Chondrocyte (in vitro differentiated cells): ENCODE results near the gene KRTAP9-4. TPM values are rescaled to one million over a fixed set of nuclear protein-coding genes. Genes with fewer than 3 reads are reported as not detected.

Experiments used
- DNase-seq: peaks from one replicate; pipeline ENCODE4 v3.0.0; 2021; ENCODE audit warnings: mixed read lengths, low spot score
- H3K27ac Mint-ChIP-seq: one replicate; pipeline ENCODE4 v1.8.0; 2021; ENCODE audit warnings: mild to moderate bottlenecking, moderate library complexity, mixed read lengths; ENCODE audit not compliant: unreplicated experiment
- H3K27me3 Mint-ChIP-seq: 2 replicates; pipeline ENCODE4 v1.8.0; 2021; ENCODE audit warnings: low read depth, mixed read lengths
- H3K36me3 Mint-ChIP-seq: 2 replicates; pipeline ENCODE4 v1.8.0; 2021; ENCODE audit warnings: low read depth, mixed read lengths
- H3K4me1 Mint-ChIP-seq: 2 replicates; pipeline ENCODE4 v1.8.0; 2021; ENCODE audit warnings: low read depth, mild to moderate bottlenecking, mixed read lengths
- H3K4me3 Mint-ChIP-seq: one replicate; pipeline ENCODE4 v1.8.0; 2021; ENCODE audit warnings: mild to moderate bottlenecking, moderate library complexity, mixed read lengths; ENCODE audit not compliant: unreplicated experiment
- H3K9me3 Mint-ChIP-seq: 2 replicates; pipeline ENCODE4 v1.8.0; 2021; ENCODE audit warnings: low read depth, mixed read lengths
- total RNA-seq: library from RNA; stranded (reverse); gene quantifications from 3 replicates; pipeline ENCODE4 v1.2.1, GENCODE V29; 2021
- TF ChIP-seq, protein P1 (sequence below): fragments of 200-600 bp; sonication (generic); IDR thresholded peaks from 2 replicates; pipeline ENCODE4 v1.5.0; 2021; ENCODE audit warnings: antibody characterized with exemption, mild to moderate bottlenecking, moderate library complexity

Gene KRTAP9-4
- total RNA-seq, 1 donor from 2014 or later = not detected

- H3K9me3 Mint-ChIP-seq = peaks cover 6% of the 10 kb centered on the region
- H3K27me3 Mint-ChIP-seq = no peaks in the 10 kb centered on the region
- TF ChIP-seq, protein P1, sequence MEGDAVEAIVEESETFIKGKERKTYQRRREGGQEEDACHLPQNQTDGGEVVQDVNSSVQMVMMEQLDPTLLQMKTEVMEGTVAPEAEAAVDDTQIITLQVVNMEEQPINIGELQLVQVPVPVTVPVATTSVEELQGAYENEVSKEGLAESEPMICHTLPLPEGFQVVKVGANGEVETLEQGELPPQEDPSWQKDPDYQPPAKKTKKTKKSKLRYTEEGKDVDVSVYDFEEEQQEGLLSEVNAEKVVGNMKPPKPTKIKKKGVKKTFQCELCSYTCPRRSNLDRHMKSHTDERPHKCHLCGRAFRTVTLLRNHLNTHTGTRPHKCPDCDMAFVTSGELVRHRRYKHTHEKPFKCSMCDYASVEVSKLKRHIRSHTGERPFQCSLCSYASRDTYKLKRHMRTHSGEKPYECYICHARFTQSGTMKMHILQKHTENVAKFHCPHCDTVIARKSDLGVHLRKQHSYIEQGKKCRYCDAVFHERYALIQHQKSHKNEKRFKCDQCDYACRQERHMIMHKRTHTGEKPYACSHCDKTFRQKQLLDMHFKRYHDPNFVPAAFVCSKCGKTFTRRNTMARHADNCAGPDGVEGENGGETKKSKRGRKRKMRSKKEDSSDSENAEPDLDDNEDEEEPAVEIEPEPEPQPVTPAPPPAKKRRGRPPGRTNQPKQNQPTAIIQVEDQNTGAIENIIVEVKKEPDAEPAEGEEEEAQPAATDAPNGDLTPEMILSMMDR = no peak
- peaks cover 2% of the 10 kb centered on the region for H3K36me3 Mint-ChIP-seq
- H3K4me3 Mint-ChIP-seq = no peak overlapping the region
- H3K4me1 Mint-ChIP-seq = no peaks in the 10 kb centered on the region
- DNase-seq = no peak
- H3K27ac Mint-ChIP-seq = no peak overlapping the region
Observed at GRCh38 chr17:41296846-41297245, 47.4 kb downstream of the KRTAP9-4 start.

DNA sequence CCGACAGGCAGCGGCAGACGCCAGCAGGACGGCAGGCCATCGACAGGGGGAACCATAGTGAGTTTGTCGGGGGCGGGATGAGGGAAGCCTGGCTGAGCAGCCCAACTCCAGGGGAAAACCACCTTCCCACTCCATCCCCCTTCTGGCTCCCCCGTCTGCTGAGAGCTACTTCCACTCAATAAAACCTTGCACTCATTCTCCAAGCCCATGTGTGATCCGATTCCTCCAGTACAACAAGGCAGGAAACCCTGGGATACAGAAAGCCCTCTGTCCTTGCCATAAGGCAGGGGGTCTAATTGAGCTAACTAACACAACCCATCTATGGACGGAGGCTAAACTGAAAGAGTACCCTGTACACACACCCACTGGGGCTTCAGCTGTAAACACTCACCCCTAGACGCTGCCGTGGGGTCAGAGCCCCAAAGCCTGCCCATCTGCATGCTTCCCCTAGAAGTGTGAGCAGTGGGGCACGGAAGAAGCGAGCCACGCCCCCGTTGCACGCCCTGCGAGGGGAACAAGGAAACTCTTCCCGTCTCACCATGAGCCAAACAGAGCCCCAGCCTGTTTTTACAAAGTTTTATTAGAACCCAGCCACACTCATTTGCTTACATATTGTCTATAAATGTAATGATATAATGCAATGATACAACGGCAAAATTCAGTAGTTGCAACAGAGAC lies 49.1 kb downstream of the KRTAP9-4 start:
- no peak overlapping the region for H3K4me3 Mint-ChIP-seq
- no peak overlapping the region for H3K27ac Mint-ChIP-seq
- DNase-seq = no peak
- H3K36me3 Mint-ChIP-seq = peaks cover 2% of the 10 kb centered on the region
- H3K9me3 Mint-ChIP-seq = peaks cover 6% of the 10 kb centered on the region
- no peaks in the 10 kb centered on the region for H3K4me1 Mint-ChIP-seq
- H3K27me3 Mint-ChIP-seq = no peaks in the 10 kb centered on the region
- TF ChIP-seq, protein P1 = no peak

Other genes with a start within 250 kb of the KRTAP9-4 start
- not detected in 3 replicates for gene KRTAP3-2, start 249.8 kb upstream of the KRTAP9-4 start, total RNA-seq
- gene KRTAP3-1, start 240.6 kb upstream of the KRTAP9-4 start, total RNA-seq = not detected in 3 replicates
- not detected in 3 replicates for gene KRTAP1-5, start 222.5 kb upstream of the KRTAP9-4 start, total RNA-seq
- not detected in 3 replicates for gene KRTAP1-4, start 219.5 kb upstream of the KRTAP9-4 start, total RNA-seq
- gene KRTAP1-3, start 214.8 kb upstream of the KRTAP9-4 start, total RNA-seq = not detected in 3 replicates
- not detected in 3 replicates for gene KRTAP1-1, start 208.2 kb upstream of the KRTAP9-4 start, total RNA-seq
- gene KRTAP2-1, start 202.4 kb upstream of the KRTAP9-4 start, total RNA-seq = not detected in 3 replicates
- not detected in 3 replicates for gene KRTAP2-2, start 194.5 kb upstream of the KRTAP9-4 start, total RNA-seq
- gene KRTAP2-3, start 189.6 kb upstream of the KRTAP9-4 start, total RNA-seq = not detected in 3 replicates
- gene KRTAP2-4, start 183.8 kb upstream of the KRTAP9-4 start, total RNA-seq = not detected in 3 replicates
- not detected in 3 replicates for gene KRTAP4-7, start 165.5 kb upstream of the KRTAP9-4 start, total RNA-seq
- not detected in 3 replicates for gene KRTAP4-8, start 151.5 kb upstream of the KRTAP9-4 start, total RNA-seq
- not detected in 3 replicates for gene KRTAP4-16, start 147.5 kb upstream of the KRTAP9-4 start, total RNA-seq
- gene KRTAP4-9, start 144.3 kb upstream of the KRTAP9-4 start, total RNA-seq = not detected in 3 replicates
- gene KRTAP4-11, start 131.3 kb upstream of the KRTAP9-4 start, total RNA-seq = not detected in 3 replicates
- not detected in 3 replicates for gene KRTAP4-12, start 125.5 kb upstream of the KRTAP9-4 start, total RNA-seq
- gene KRTAP4-6, start 109.1 kb upstream of the KRTAP9-4 start, total RNA-seq = not detected in 3 replicates
- gene KRTAP4-5, start 99.9 kb upstream of the KRTAP9-4 start, total RNA-seq = not detected in 3 replicates
- gene KRTAP4-4, start 88.9 kb upstream of the KRTAP9-4 start, total RNA-seq = not detected in 3 replicates
- not detected in 3 replicates for gene KRTAP4-3, start 81.5 kb upstream of the KRTAP9-4 start, total RNA-seq
- gene KRTAP4-2, start 71.5 kb upstream of the KRTAP9-4 start, total RNA-seq = not detected in 3 replicates
- not detected in 3 replicates for gene KRTAP4-1, start 64.8 kb upstream of the KRTAP9-4 start, total RNA-seq
- gene KRTAP9-1, start 59.8 kb upstream of the KRTAP9-4 start, total RNA-seq = not detected in 3 replicates
- not detected in 3 replicates for gene KRTAP9-2, start 23.0 kb upstream of the KRTAP9-4 start, total RNA-seq
- not detected in 3 replicates for gene KRTAP9-3, start 17.2 kb upstream of the KRTAP9-4 start, total RNA-seq
- gene KRTAP9-8, start 11.7 kb upstream of the KRTAP9-4 start, total RNA-seq = not detected in 3 replicates
- gene KRTAP9-9, start 5.7 kb downstream of the KRTAP9-4 start, total RNA-seq = not detected in 3 replicates
- not detected in 3 replicates for gene KRTAP9-6, start 15.7 kb downstream of the KRTAP9-4 start, total RNA-seq
- gene KRTAP9-7, start 26.0 kb downstream of the KRTAP9-4 start, total RNA-seq = not detected in 3 replicates
- gene KRTAP29-1, start 53.2 kb downstream of the KRTAP9-4 start, total RNA-seq = not detected in 3 replicates
- not detected in 3 replicates for gene KRTAP16-1, start 59.6 kb downstream of the KRTAP9-4 start, total RNA-seq
- gene KRTAP17-1, start 66.0 kb downstream of the KRTAP9-4 start, total RNA-seq = not detected in 3 replicates
- not detected in 3 replicates for gene KRT33A, start 101.1 kb downstream of the KRTAP9-4 start, total RNA-seq
- not detected in 3 replicates for gene KRT33B, start 120.1 kb downstream of the KRTAP9-4 start, total RNA-seq
- not detected in 3 replicates for gene KRT34, start 132.6 kb downstream of the KRTAP9-4 start, total RNA-seq
- not detected in 3 replicates for gene KRT31, start 147.9 kb downstream of the KRTAP9-4 start, total RNA-seq
- not detected in 3 replicates for gene KRT37, start 174.9 kb downstream of the KRTAP9-4 start, total RNA-seq
- gene KRT38, start 191.3 kb downstream of the KRTAP9-4 start, total RNA-seq = not detected in 3 replicates
- gene KRT32, start 217.7 kb downstream of the KRTAP9-4 start, total RNA-seq = not detected in 3 replicates
- not detected in 3 replicates for gene KRT35, start 231.5 kb downstream of the KRTAP9-4 start, total RNA-seq
- gene KRT36, start 240.2 kb downstream of the KRTAP9-4 start, total RNA-seq = not detected in 3 replicates